ENCODE results near the gene RBMX.
"Not testable (repeated sequence)": the region's sequence is repeated elsewhere in the genome, so short reads cannot be mapped to it uniquely, and the experiment has no call there.

Gene RBMX

GRCh38 chrX:136874114-136874513, 6.4 kb downstream of the RBMX start:
- not testable (repeated sequence) for DNase-seq

DNA sequence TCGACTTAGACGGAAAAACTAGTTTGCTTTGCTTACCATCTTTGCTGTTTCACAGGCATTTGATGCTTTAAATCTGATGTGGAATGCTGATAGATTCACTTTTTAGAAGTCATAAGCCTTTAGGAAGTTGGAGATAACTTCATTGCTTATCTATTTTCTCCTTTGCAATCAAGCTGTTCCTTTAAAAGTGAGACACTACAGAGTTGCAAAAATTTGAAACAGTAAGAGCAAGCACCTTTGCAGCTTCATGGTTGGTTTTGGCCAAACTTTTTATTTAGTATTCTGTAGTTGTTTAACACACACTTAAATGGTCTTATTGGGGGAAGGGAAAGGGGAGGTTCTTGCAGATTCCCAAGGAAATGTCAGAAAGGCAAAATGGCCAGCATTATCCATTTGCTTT, 7.3 kb downstream of the RBMX start:
- not testable (repeated sequence) for DNase-seq

GRCh38 chrX:136872091-136872700, 8.3 kb downstream of the RBMX start:
- no peak for DNase-seq

DNA sequence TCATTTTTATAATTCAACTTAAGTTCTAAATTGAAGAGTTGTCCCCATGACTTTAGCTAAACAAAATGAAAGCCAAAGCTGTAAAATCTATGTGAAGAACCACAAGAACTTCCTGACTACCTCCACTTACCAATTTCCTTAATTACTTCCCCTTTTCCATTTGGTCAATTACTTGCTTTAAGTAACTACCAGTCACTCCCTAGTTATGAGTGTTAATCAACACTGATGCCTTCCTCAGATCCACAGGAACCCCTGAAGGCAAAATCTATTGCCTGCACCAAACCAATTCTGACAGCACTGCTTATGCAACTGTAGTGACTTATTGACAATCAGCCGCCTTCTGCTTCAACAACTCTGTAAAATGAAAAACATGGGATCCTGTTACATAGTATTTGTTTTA, 10.5 kb downstream of the RBMX start:
- no peak for DNase-seq

- DNase-seq, result no peak
These were observed 12.1 kb downstream of the RBMX start for GRCh38 chrX:136868283-136869055.

GRCh38 chrX:136867518-136867917, 13.0 kb downstream of the RBMX start:
- DNase-seq, result no peak

GRCh38 chrX:136867096-136867491, 13.4 kb downstream of the RBMX start:
- no peak for DNase-seq

DNA sequence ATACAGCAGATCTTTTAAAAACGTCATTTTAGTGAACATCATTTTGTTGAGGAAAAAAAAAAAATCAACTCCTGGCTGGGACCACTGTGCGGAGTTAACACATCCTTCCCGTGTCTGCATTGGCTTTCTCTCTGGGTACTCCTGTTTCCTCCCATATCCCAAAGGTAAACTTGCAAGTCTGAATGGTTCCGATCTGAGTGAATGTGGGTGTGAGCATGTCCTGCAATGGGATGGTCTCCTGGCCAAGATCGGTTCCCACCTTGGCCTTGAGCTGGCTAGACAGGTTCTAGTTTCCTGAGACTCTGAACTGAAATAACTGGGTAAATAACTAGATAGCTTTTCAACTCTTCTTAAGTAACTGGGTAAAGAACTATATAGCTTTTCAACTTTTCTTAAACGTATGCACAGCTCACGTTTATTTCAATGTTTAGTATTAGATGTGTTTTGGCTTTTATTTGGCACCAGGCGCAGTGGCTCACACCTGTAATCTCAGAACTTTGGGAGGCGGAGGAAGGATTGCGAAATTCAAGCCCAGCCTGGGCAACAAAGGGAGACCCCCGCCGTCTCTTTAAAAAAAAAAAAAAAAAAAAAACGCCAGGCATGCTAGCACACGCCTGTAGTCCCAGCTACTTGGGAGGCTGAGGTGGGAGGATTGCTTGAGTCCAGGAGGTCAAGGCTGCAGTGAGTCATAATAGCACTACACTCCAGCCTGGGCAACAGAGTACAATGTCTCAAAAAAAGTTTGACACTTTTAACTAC, 14.0 kb downstream of the RBMX start:
- DNase-seq, result no peak

DNA sequence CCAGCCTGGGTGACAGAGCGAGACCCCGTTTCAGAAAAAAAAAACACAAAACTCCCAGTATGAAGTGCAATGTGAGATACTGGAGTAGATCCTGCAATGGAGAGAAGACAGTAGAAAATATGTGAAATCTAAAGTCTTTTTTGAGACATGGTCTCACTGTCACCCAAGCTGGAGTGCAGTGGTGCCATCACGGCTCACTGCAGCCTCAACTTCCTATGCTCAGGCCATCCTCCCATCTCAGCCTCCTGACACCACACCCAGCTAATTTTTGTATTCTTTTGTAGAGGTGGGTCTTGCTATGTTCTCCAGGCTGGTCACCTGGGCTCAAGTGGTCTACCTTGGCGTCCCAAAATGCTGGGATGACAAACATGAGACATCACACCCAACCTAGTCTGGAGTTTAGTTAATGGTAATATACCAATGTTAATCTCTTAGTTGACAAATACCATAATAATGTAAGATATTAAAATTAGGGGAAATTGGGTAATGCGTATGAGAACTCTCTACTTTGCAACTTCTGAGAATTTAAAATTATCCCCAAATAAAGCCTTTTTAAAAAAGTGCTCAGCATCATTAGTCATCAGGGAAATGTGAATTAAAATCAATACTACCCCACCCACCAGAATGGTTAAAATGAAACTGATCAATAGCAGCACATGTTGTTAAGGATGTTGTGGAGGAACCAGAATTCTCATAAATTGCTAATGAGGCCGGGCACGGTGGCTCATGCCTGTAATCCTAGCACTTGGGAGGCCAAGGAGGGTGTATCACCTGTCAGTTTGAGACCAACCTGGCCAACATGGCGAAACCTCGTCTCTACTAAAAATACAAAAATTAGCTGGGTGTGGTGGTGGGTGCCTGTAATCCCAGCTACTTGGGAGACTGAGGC, 15.0 kb downstream of the RBMX start:
- no peak for DNase-seq

DNA sequence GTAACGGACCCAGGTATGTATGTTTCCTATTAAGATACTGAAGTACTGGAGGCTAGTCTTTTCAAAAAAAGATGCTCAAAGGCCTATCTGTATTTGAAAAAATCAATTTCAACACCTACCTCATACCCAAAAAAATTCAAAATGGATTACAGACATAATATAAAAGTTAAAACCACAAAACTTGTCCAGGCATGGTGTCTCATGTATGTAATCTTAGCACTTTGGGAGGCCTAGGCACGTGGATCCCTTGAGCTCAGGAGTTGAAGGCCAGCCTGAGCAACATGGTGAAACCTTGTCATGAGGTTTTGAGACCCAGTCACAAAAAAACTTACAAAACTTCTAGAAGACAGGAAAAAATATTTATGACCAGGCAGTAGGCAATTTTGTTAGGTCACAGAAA, 16.7 kb downstream of the RBMX start:
- DNase-seq, result no peak

GRCh38 chrX:136862546-136862945, 18.0 kb downstream of the RBMX start:
- no peak for DNase-seq

- DNase-seq, result no peak
These were observed 18.6 kb downstream of the RBMX start for GRCh38 chrX:136861877-136862276.

DNA sequence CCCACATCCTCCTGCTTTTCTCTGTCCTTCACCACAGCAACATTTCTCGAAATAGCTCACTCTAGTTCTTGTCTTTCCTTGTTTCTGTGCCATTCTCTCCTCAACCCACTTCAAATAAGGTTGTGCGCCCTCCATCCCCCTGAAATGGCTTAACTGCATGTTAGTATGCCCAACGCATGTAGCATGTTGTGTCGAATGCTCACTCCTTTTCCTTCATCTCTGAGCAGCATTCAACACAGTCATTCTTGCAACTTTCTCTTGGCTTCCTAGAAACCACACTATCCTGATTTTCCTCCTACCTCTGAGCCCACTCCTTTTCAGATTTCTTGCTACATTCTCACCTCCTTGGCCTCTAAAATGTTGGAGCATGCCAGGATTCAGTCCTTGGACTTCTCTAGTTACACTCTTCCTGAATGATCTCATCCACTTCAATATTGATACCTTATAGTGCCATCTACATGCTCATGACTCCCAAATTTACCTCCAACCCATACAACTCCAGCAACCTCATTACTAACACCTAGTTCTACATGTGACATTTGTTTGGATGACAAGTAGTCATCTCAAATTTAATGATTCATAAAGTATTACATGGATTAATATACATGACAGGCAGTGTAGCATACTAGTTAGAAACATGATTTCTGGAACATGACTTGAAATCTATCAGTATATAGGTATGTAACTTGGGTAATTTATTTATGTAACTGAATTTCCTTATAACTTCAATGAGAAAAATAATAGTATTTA, 22.3 kb downstream of the RBMX start:
- no peak for DNase-seq

GRCh38 chrX:136856551-136856950, 24.0 kb downstream of the RBMX start:
- DNase-seq, result no peak

GRCh38 chrX:136856050-136856449, 24.5 kb downstream of the RBMX start:
- no peak for DNase-seq

DNA sequence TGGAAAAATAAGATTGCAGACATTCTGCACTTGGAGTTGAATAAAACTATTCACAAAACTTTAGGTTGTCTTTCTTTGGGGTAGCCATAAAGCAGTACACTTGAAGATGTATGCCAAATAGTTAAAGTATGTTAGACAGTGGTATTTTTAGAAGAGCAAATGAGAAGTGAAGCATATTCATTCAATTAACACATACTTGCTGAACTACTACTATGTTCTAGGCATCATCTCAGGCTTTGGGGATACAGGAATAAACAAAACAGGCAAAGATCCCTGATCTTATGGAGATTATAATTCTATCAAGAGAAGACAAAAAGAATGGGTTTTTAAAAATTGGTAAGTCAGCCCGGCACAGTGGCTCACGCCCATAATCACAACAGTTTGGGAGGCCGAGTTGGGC, 29.0 kb downstream of the RBMX start:
- no peak for DNase-seq

DNA sequence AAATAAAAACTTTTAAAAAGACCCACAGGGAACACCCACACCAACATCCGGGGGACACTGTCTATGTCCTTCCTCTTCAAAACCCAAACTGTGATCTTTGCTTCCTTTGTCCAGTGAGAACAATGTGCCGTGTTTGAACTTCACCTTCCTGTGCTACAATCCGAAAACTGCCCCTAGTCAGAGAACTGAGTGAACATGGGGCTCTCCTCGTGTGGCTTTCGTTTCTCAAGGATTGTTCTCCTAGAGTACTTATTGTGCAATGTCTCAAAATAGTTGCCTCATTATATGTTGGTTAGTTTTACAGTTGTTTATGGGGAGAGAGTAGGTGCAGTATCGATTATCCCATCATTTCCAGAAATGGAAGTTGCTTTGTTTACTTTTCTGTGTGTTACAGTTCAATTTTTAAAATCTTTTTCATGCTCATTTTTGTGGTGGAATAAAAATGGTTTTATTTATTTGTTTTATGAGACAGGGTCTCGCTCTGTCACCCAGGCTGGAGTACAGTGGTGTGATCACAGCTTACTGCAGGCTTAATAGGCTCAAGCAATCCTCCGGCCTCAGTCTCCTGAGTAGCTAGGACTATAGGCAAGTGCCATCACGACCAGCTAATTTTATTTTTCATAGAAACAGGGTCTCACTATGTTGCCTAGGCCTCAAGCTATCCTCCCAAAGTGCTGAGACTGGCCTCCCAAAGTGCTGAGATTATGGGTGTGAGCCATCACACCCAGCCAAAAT, 29.9 kb downstream of the RBMX start:
- no peak for DNase-seq

GRCh38 chrX:136849395-136849794, 31.1 kb downstream of the RBMX start:
- no peak for DNase-seq

GRCh38 chrX:136847874-136848273, 32.7 kb downstream of the RBMX start:
- no peak for DNase-seq

GRCh38 chrX:136839196-136839595, 41.3 kb downstream of the RBMX start:
- no peak for DNase-seq

- DNase-seq, result no peak
These were observed 44.8 kb downstream of the RBMX start for GRCh38 chrX:136835761-136836160.

DNA sequence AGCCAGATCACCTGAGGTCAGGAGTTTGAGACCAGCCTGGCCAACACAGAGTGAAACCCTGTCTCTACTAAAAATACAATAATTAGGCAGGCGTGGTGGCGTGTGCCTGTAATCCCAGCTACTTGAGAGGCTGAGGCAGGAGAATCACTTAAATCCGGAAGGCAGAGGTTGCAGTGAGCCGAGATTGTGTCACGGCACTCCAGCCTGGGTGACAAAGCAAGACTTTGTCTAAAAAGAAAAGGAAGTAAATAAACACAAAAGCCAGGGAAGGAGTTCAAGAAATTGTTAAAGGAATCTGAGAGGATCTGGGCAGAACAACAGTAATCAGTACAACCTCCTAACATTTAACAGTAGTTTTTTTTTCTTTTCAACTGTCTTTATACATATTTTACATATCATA, 51.1 kb downstream of the RBMX start:
- DNase-seq, result no peak
